K562 (cell line): ENCODE data around the gene TSGA10IP.

Experiments
- CREB1 ChIP-seq, 2 experiments: sonication (generic) in 1 of 2; formaldehyde crosslinking in 1 of 2; IDR thresholded peaks; 2 replicates each; pipeline versions ENCODE4 v1.6.1 to v1.8.0; 2012 to 2022; ENCODE audit warnings: inconsistent platforms in 1 of 2, mild to moderate bottlenecking in 1 of 2, missing genetic modification reagents in 1 of 2, moderate library complexity in 1 of 2
- FOXP1 ChIP-seq: sonication (generic); formaldehyde crosslinking; IDR thresholded peaks from 2 replicates; pipeline ENCODE4 v1.8.0; 2022; ENCODE audit warnings: mild to moderate bottlenecking, missing genetic modification reagents
- HDAC1 ChIP-seq, 2 experiments: fragments of 450-650 bp; IDR thresholded peaks; 2 replicates each; pipeline ENCODE4 v1.6.1; 2016 to 2017; ENCODE audit warnings: inconsistent platforms in 1 of 2, mild to moderate bottlenecking in 1 of 2, moderate library complexity in 1 of 2
- HDAC2 ChIP-seq: fragments of 450-650 bp; IDR thresholded peaks from 2 replicates; pipeline ENCODE4 v1.6.1; 2016; ENCODE audit warnings: mild to moderate bottlenecking
- JUN ChIP-seq, 2 experiments: sonication (generic) in 1 of 2; formaldehyde crosslinking in 1 of 2; IDR thresholded peaks; 2 replicates each; pipeline versions ENCODE4 v1.6.1 to v1.8.0; 2012 to 2022; ENCODE audit warnings: borderline replicate concordance in 2 of 2, mild to moderate bottlenecking in 2 of 2, improper control_type of control experiment in 1 of 2, low read depth in 1 of 2, low read length in 1 of 2, missing genetic modification reagents in 1 of 2
- NFATC3 ChIP-seq: fragments of 450-650 bp; IDR thresholded peaks from 2 replicates; pipeline ENCODE4 v1.6.1; 2017; ENCODE audit warnings: mild to moderate bottlenecking
- RFX1 ChIP-seq: fragments of 450-650 bp; IDR thresholded peaks from 2 replicates; pipeline ENCODE4 v1.6.1; 2016; ENCODE audit warnings: mild to moderate bottlenecking, moderate library complexity
- TCF3 ChIP-seq: sonication (generic); formaldehyde crosslinking; IDR thresholded peaks from 2 replicates; pipeline ENCODE4 v1.4.0; 2020; ENCODE audit warnings: mild to moderate bottlenecking, missing genetic modification reagents
- YBX1 ChIP-seq: fragments of 450-650 bp; IDR thresholded peaks from 2 replicates; pipeline ENCODE4 v1.7.1; 2016; ENCODE audit warnings: mild to moderate bottlenecking
- ZBTB1 ChIP-seq: sonication (generic); formaldehyde crosslinking; IDR thresholded peaks from 2 replicates; pipeline ENCODE4 v1.8.1; 2023; ENCODE audit warnings: missing genetic modification reagents, low read depth, mild to moderate bottlenecking, borderline replicate concordance
- ZNF165 ChIP-seq: fragments of 250-450 bp; sonication (Bioruptor Pico); IDR thresholded peaks from 2 replicates; pipeline ENCODE4 v1.4.0; 2020; ENCODE audit warnings: borderline replicate concordance
- ZNF282 ChIP-seq: sonication (generic); formaldehyde crosslinking; IDR thresholded peaks from 2 replicates; pipeline ENCODE4 v1.8.1; 2023; ENCODE audit warnings: missing genetic modification reagents
- TF ChIP-seq, protein P1 (sequence below), 3 experiments: IDR thresholded peaks in 2 of 3; conservative IDR thresholded peaks in 1 of 3; 2 replicates each; pipeline ENCODE4 v1.5.1; 2011 to 2012; ENCODE audit warnings: low read length in 3 of 3, mild to moderate bottlenecking in 3 of 3, control low read depth in 2 of 3, improper control_type of control experiment in 1 of 3, inconsistent platforms in 1 of 3, low read depth in 1 of 3, mixed read lengths in 1 of 3, moderate library complexity in 1 of 3; ENCODE audit not compliant: insufficient read depth in 2 of 3

DNA sequence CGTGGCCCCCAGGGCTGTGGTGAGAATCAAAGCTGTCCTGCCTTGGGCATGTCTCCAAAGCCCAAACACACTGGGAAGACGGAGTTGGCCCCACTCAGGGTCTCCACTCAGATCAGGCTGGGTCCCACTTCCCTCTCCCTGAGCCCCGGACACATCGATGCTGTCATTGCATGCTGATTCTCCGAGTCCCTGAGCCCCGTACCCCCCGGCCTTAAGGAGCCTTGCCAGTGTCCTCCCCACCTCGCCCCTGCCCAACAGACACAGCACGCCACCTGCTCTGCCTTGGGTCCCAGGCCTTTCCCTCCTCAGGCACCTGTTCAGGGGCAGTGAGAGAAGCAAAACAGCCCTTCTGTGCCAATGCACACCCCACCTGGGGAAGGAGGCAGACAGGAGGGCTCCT lies 42.1 kb downstream of the TSGA10IP start:
- TF ChIP-seq ZBTB1 (CRISPR knock-in tag): no peak
- no peak for TF ChIP-seq YBX1
- TF ChIP-seq, protein P1, sequence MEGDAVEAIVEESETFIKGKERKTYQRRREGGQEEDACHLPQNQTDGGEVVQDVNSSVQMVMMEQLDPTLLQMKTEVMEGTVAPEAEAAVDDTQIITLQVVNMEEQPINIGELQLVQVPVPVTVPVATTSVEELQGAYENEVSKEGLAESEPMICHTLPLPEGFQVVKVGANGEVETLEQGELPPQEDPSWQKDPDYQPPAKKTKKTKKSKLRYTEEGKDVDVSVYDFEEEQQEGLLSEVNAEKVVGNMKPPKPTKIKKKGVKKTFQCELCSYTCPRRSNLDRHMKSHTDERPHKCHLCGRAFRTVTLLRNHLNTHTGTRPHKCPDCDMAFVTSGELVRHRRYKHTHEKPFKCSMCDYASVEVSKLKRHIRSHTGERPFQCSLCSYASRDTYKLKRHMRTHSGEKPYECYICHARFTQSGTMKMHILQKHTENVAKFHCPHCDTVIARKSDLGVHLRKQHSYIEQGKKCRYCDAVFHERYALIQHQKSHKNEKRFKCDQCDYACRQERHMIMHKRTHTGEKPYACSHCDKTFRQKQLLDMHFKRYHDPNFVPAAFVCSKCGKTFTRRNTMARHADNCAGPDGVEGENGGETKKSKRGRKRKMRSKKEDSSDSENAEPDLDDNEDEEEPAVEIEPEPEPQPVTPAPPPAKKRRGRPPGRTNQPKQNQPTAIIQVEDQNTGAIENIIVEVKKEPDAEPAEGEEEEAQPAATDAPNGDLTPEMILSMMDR (IDR thresholded peaks at IDR 0.05 in 2 of 3, conservative IDR thresholded peaks at IDR 0.05 in 1 of 3; ENCODE audit: insufficient read depth in 2 of 3, low read depth in 1 of 3, low read length in 3 of 3): no peak
- no peak for TF ChIP-seq TCF3 (CRISPR knock-in tag)
- no peak for TF ChIP-seq RFX1
- TF ChIP-seq HDAC1 (IDR thresholded peaks at IDR 0.05): no peak
- TF ChIP-seq JUN (IDR thresholded peaks at IDR 0.05; ENCODE audit: borderline replicate concordance, low read depth, low read length): no peak
- no peak for TF ChIP-seq JUN (CRISPR knock-in tag; IDR thresholded peaks at IDR 0.05; ENCODE audit: borderline replicate concordance)
- TF ChIP-seq HDAC2: no peak
- no peak for TF ChIP-seq ZNF282 (CRISPR knock-in tag)
- no peak for TF ChIP-seq CREB1 (IDR thresholded peaks at IDR 0.05)
- no peak for TF ChIP-seq CREB1 (CRISPR knock-in tag; IDR thresholded peaks at IDR 0.05)
- no peak for TF ChIP-seq NFATC3
- no peak for TF ChIP-seq ZNF165
- no peak for TF ChIP-seq FOXP1
